HL-60/S4 (cell line): ENCODE data around the gene TMSB4Y.

Experiments used
- in situ Hi-C: fragments of 300-500 bp; cut with MboI; formaldehyde crosslinking; loops from 2 replicates; pipeline ENCODE4 v1.14.3; 2022; ENCODE audit warnings: low sequenced_read_pairs

The TMSB4Y gene

GRCh38 chrY:13703568-13703968, at the start of gene TMSB4Y:
TMSB4Y (plus strand) TSS chrY:13703899.
- in situ Hi-C loops: no loop called here

GRCh38 chrY:13664162-13664561, 39.5 kb upstream of the TMSB4Y start:
- in situ Hi-C loops: no loop called here

GRCh38 chrY:13671122-13671521, 32.6 kb upstream of the TMSB4Y start:
- in situ Hi-C loops: no loop called here

GRCh38 chrY:13702276-13702675, 1.4 kb upstream of the TMSB4Y start:
- in situ Hi-C loops: no loop called here

GRCh38 chrY:13704121-13704930, 627 bp downstream of the TMSB4Y start:
- in situ Hi-C loops: no loop called here

GRCh38 chrY:13705197-13705596, 1.5 kb downstream of the TMSB4Y start:
- in situ Hi-C loops: no loop called here

GRCh38 chrY:13708038-13708437, 4.3 kb downstream of the TMSB4Y start:
- in situ Hi-C loops: no loop called here

- in situ Hi-C loops: no loop called here
These were observed 15.3 kb downstream of the TMSB4Y start for GRCh38 chrY:13718996-13719395.

GRCh38 chrY:13729517-13729916, 25.8 kb downstream of the TMSB4Y start:
- in situ Hi-C loops: no loop called here

GRCh38 chrY:13738618-13739017, 34.9 kb downstream of the TMSB4Y start:
- in situ Hi-C loops: no loop called here

GRCh38 chrY:13751289-13752071, 47.8 kb downstream of the TMSB4Y start:
- in situ Hi-C loops: no loop called here

- in situ Hi-C loops: no loop called here
These were observed 51.0 kb downstream of the TMSB4Y start for GRCh38 chrY:13754661-13755060.
